Colonic mucosa (tissue), 4 donors: Measurements from ENCODE around the gene FGGY. TPM values are rescaled to one million over a fixed set of nuclear protein-coding genes. Genes with fewer than 3 reads are reported as not detected.

Source experiments
- DNase-seq: peaks from one replicate; pipeline ENCODE4 v3.0.0-alpha.2; 2020
- H3K27ac ChIP-seq: fragments of 200-600 bp; one replicate; pipeline ENCODE4 v1.8.0; 2021
- H3K27me3 ChIP-seq: fragments of 200-600 bp; one replicate; pipeline ENCODE4 v1.8.0; 2021
- H3K36me3 ChIP-seq: fragments of 200-600 bp; one replicate; pipeline ENCODE4 v1.8.0; 2021
- H3K4me1 ChIP-seq: fragments of 200-600 bp; one replicate; pipeline ENCODE4 v1.8.0; 2021; ENCODE audit warnings: mild to moderate bottlenecking
- H3K4me3 ChIP-seq: fragments of 200-600 bp; one replicate; pipeline ENCODE4 v1.8.0; 2021
- H3K9ac ChIP-seq, 2 donors: one replicate each; pipeline ENCODE4 v1.7.0; 2013; ENCODE audit warnings: control low read depth in 2 of 2, low read depth in 2 of 2, low read length in 2 of 2
- H3K9me3 ChIP-seq: fragments of 200-600 bp; one replicate; pipeline ENCODE4 v1.8.0; 2021
- intact Hi-C: fragments of 100-400 bp; cut with DNase I; formaldehyde crosslinking; loops from one replicate; pipeline ENCODE4 v1.14.1; 2022
- total RNA-seq, 2 donors: library from RNA; stranded (reverse); fragmentation: NEBNext Ultra II Directional in 1 of 2; extraction: Animal tissue kit (Norgen Biotek cat#: 25700) in 1 of 2; gene quantifications; one replicate each; pipeline ENCODE4 v1.2.1, GENCODE V29; 2021
- TF ChIP-seq, protein P1 (sequence below): fragments of 200-600 bp; IDR thresholded peaks from one replicate; pipeline ENCODE4 v1.8.0; 2022; ENCODE audit warnings: antibody characterized with exemption, mild to moderate bottlenecking
- donor health status: healthy.
- donor health status: DM: no; HTN: no; CAD: no.
- donor health status: DM: no; HTN: no; CAD: no.

The FGGY gene
- total RNA-seq, 2 donors from 2014 or later = 12.5 to 19.5 TPM

DNA sequence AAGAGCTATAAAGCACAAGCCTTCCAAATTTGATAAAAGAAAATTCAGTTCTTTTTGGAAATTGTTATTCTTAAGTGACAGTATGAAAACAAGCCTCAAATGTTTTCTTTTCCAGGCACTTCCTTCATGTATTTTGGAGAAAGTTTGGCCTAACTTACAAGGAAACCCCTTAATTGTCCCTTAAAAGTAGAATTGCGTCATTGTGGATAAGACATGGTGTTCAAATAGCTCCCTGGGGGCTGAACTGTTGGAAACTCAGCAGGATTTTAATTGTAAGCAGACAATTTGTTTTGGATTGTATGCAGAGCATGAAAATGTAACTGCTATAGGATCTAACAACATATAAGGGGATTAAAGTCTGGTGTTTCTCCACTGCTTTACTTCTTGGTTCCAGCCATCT lies 35.4 kb upstream of the FGGY start:
- no peak overlapping the region for H3K9ac ChIP-seq
- no peak overlapping the region for H3K4me3 ChIP-seq
- TF ChIP-seq, protein P1, sequence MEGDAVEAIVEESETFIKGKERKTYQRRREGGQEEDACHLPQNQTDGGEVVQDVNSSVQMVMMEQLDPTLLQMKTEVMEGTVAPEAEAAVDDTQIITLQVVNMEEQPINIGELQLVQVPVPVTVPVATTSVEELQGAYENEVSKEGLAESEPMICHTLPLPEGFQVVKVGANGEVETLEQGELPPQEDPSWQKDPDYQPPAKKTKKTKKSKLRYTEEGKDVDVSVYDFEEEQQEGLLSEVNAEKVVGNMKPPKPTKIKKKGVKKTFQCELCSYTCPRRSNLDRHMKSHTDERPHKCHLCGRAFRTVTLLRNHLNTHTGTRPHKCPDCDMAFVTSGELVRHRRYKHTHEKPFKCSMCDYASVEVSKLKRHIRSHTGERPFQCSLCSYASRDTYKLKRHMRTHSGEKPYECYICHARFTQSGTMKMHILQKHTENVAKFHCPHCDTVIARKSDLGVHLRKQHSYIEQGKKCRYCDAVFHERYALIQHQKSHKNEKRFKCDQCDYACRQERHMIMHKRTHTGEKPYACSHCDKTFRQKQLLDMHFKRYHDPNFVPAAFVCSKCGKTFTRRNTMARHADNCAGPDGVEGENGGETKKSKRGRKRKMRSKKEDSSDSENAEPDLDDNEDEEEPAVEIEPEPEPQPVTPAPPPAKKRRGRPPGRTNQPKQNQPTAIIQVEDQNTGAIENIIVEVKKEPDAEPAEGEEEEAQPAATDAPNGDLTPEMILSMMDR = no peak
- intact Hi-C loops = no loop called here
- H3K9me3 ChIP-seq = no peaks in the 10 kb centered on the region
- H3K36me3 ChIP-seq = no peaks in the 10 kb centered on the region
- H3K4me1 ChIP-seq = no peaks in the 10 kb centered on the region
- H3K27me3 ChIP-seq = no peaks in the 10 kb centered on the region
- H3K27ac ChIP-seq = no peak overlapping the region
- DNase-seq = no peak

DNA sequence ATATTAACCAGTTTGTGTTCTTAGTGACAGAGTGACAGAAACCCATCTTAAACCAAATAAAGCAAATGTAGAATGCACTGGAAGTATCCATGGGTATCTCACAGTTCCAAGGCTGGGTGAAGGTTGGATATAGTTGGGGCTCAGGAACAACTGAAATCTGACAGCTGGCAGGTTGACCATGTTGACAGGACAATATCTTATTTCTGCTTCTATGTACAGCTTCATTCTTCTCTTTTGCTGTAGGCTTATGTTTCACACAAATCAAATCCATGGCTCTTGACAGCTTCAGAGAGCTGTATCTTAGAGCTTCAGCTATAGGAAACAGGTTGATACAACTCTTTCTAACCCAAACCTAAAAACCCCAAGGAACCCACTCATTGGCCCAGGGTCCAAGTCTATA lies 34.3 kb upstream of the FGGY start:
- Histone ChIP-seq H3K9me3 (no peaks in the 10 kb centered on the region), H3K36me3 (no peaks in the 10 kb centered on the region), H3K4me1 (no peaks in the 10 kb centered on the region), H3K27me3 (no peaks in the 10 kb centered on the region), H3K27ac (no peak overlapping the region), H3K9ac (no peak overlapping the region), H3K4me3 (no peak overlapping the region)
- DNase-seq = no peak
- TF ChIP-seq, protein P1 = no peak
- intact Hi-C loops = no loop called here

DNA sequence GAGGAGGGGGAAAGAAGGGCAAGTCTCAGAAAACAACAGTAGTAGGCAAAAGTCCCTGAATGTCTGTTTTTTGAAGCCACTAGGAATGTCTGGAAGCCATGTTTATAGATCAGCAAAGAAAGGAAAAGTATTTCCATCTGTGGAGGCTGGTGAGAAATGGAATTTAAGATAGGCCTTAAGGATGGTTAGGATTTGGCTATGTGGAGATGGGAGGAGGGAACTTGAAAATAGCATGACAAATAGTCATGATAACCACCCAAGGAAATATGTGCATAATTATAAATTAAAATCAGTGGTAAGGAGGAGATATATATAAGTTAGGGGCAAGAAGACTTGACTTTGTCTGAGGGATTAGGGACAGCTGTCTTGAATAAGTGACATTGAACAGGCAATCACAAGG lies 33.8 kb upstream of the FGGY start:
- Histone ChIP-seq H3K9ac (no peak overlapping the region), H3K27me3 (no peaks in the 10 kb centered on the region), H3K4me3 (no peak overlapping the region), H3K36me3 (no peaks in the 10 kb centered on the region), H3K4me1 (no peaks in the 10 kb centered on the region), H3K27ac (no peak overlapping the region), H3K9me3 (no peaks in the 10 kb centered on the region)
- intact Hi-C loops = no loop called here
- TF ChIP-seq, protein P1 = no peak
- DNase-seq = no peak

DNA sequence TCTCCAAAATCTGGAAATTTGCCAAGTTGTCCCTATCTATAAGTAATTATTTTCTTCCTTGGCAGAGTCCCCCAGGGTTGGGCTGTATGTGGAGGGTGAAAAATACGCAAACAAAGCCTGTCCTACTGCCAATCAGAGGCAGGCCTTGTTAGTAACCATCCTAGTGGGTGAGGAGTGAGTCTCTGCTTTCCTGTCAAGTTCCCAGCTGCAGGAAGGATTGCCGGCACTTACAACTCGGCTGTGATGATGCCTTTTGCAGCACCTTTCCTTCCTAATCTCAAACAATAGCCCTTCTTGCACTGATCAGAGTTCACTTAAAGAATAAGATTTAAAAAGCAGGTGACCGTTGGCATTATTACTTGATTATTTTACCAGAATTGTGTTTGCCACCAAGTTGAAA lies 31.3 kb upstream of the FGGY start:
- intact Hi-C loops = no loop called here
- Histone ChIP-seq H3K36me3 (no peaks in the 10 kb centered on the region), H3K9me3 (no peaks in the 10 kb centered on the region), H3K27me3 (no peaks in the 10 kb centered on the region), H3K9ac (no peak overlapping the region), H3K4me3 (no peak overlapping the region), H3K4me1 (no peaks in the 10 kb centered on the region), H3K27ac (no peak overlapping the region)
- DNase-seq = no peak
- TF ChIP-seq, protein P1 = no peak

DNA sequence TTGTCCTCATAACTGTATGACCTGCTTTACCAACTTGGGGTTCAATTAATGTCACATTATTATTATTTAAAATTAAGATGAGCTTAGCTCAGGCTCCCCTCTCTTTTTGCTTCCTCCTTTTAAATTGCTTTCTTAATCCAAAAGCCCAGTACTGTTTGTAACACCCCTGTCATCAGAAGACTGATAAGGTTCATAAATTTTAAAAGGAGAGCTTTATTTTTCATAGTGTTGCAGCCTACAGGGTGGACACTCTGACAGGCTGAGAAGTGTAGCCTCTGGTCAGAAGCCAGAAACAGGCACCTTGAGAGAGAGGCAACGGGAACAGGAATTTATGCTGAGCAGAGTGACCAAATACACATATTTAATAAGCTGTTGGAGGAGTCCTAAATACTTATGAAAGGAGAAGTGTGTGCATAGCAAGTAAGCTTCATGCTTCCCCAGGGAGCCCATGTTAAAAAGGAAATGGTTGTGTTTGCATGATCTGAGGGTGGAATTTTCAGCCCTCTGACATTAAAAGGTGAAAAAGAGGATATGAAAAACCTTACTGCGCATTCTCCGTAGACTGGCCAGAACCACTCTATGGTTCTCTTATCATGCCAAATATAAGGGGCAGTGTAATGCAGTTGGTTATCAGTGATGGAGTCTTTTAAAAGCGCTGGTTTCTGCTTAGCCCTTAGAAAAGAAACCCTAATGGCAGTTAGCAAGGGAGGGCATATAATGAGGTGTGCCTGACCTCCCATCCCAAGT lies 30.5 kb upstream of the FGGY start:
- Histone ChIP-seq H3K9ac (no peak overlapping the region), H3K27ac (no peak overlapping the region), H3K36me3 (no peaks in the 10 kb centered on the region), H3K27me3 (no peaks in the 10 kb centered on the region), H3K4me1 (no peaks in the 10 kb centered on the region), H3K4me3 (no peak overlapping the region), H3K9me3 (no peaks in the 10 kb centered on the region)
- TF ChIP-seq, protein P1 = no peak
- no peak for DNase-seq
- intact Hi-C loops = no loop called here
